H1 (cell line): ENCODE results near the gene SLC35F3. TPM values are rescaled to one million over a fixed set of nuclear protein-coding genes. Genes with fewer than 3 reads are reported as not detected.

Experiments
- CTCF ChIA-PET: fragments of 300-600 bp; sonication (Branson Sonifier 250); formaldehyde crosslinking; loops from one replicate; lab custom pipeline; 2021; ENCODE audit not compliant: partially characterized antibody; lab: Charles Lee
- POLR2A ChIA-PET: fragments of 300-600 bp; sonication (Branson Sonifier 250); formaldehyde crosslinking; loops from one replicate; lab custom pipeline; 2021; ENCODE audit warnings: inconsistent platforms; ENCODE audit not compliant: partially characterized antibody; lab: Charles Lee
- DNase-seq, 2 experiments: peaks; one replicate each; pipeline versions ENCODE4 v3.0.0 to v3.0.0-alpha.2; 2010 to 2022; ENCODE audit warnings: low spot score in 2 of 2, low read depth in 1 of 2, mixed read lengths in 1 of 2
- FAIRE-seq: peaks from 2 replicates; lab custom pipeline; 2011; peaks lifted over from hg19 to GRCh38; lab: Jason Lieb, UNC
- H2AFZ ChIP-seq: 2 replicates; pipeline ENCODE4 v1.8.1; 2012; ENCODE audit warnings: low read length, inconsistent platforms
- H2AK5ac ChIP-seq: 2 replicates; pipeline ENCODE4 v1.6.1; 2013; ENCODE audit warnings: low read depth, low read length
- H2BK120ac ChIP-seq: replicated peaks from 2 replicates; pipeline ENCODE3; 2013; ENCODE audit warnings: low read depth, low read length, inconsistent platforms
- H2BK12ac ChIP-seq: 2 replicates; pipeline ENCODE4 v1.6.1; 2013; ENCODE audit warnings: low read depth, low read length
- H2BK15ac ChIP-seq: 2 replicates; pipeline ENCODE4 v1.6.1; 2013; ENCODE audit warnings: low read length
- H2BK20ac ChIP-seq: 2 replicates; pipeline ENCODE4 v1.6.1; 2013; ENCODE audit warnings: low read length
- H2BK5ac ChIP-seq: 2 replicates; pipeline ENCODE4 v1.6.1; 2013; ENCODE audit warnings: low read depth, low read length
- H3K14ac ChIP-seq: 2 replicates; pipeline ENCODE4 v1.6.1; 2013; ENCODE audit warnings: inconsistent platforms; ENCODE audit not compliant: insufficient read length
- H3K18ac ChIP-seq: 2 replicates; pipeline ENCODE4 v1.6.1; 2013; ENCODE audit warnings: low read length; ENCODE audit errors: extremely low read depth
- H3K23ac ChIP-seq: 2 replicates; pipeline ENCODE4 v1.6.1; 2013; ENCODE audit warnings: inconsistent platforms; ENCODE audit not compliant: insufficient read length
- H3K23me2 ChIP-seq: 2 replicates; pipeline ENCODE4 v1.6.1; 2013; ENCODE audit warnings: low read depth, low read length
- H3K27ac ChIP-seq: 2 replicates; pipeline ENCODE4 v1.6.1; 2011; ENCODE audit warnings: low read depth, low read length, inconsistent platforms
- H3K27me3 ChIP-seq, 4 experiments: replicated peaks in 1 of 4; 1 replicate in 1 of 4; 2 replicates in 3 of 4; pipeline versions ENCODE4 v1.6.1 to v1.8.1; 2011 to 2013; ENCODE audit warnings: low read length in 3 of 4, mild to moderate bottlenecking in 3 of 4, inconsistent platforms in 2 of 4, mixed read lengths in 2 of 4, moderate library complexity in 1 of 4; ENCODE audit not compliant: control insufficient read depth in 3 of 4, insufficient read depth in 3 of 4; ENCODE audit errors: extremely low read depth in 1 of 4
- H3K36me3 ChIP-seq, 4 experiments: 2 replicates each; pipeline versions ENCODE4 v1.6.1 to v1.8.1; 2011 to 2013; ENCODE audit warnings: mild to moderate bottlenecking in 4 of 4, low read length in 3 of 4, moderate library complexity in 2 of 4, control low read depth in 1 of 4, inconsistent platforms in 1 of 4; ENCODE audit not compliant: insufficient read depth in 4 of 4, control insufficient read depth in 2 of 4
- H3K4ac ChIP-seq: replicated peaks from 2 replicates; pipeline ENCODE3; 2013; ENCODE audit warnings: low read length, low read depth, mixed read lengths, inconsistent platforms; ENCODE audit not compliant: insufficient read length
- H3K4me1 ChIP-seq, 4 experiments: replicated peaks in 1 of 4; 1 replicate in 1 of 4; 2 replicates in 3 of 4; pipeline versions ENCODE4 v1.6.1 to v1.8.1; 2011 to 2013; ENCODE audit warnings: low read length in 3 of 4, inconsistent platforms in 2 of 4, mixed read lengths in 1 of 4; ENCODE audit not compliant: insufficient read depth in 4 of 4, control insufficient read depth in 3 of 4
- H3K4me2 ChIP-seq, 2 experiments: 2 replicates each; pipeline versions ENCODE4 v1.6.1 to v1.8.1; 2011 to 2013; ENCODE audit warnings: low read depth in 2 of 2, low read length in 2 of 2, control low read depth in 1 of 2, inconsistent platforms in 1 of 2, mild to moderate bottlenecking in 1 of 2; ENCODE audit not compliant: insufficient read depth in 1 of 2
- H3K4me3 ChIP-seq, 4 experiments: fragments of 200-600, 300-600 bp in 1 of 4; sonication (generic), shearing (Covaris generic), sonication (Bioruptor Twin) in 1 of 4; 2 replicates each; pipeline versions ENCODE4 v1.5.1 to v1.8.1; 2011 to 2016; ENCODE audit warnings: low read length in 4 of 4, low read depth in 3 of 4, control low read depth in 2 of 4, inconsistent platforms in 2 of 4, mild to moderate bottlenecking in 2 of 4, mixed read lengths in 1 of 4, moderate library complexity in 1 of 4; ENCODE audit not compliant: insufficient read depth in 2 of 4; ENCODE audit errors: extremely low read depth in 1 of 4
- H3K56ac ChIP-seq: replicated peaks from 2 replicates; pipeline ENCODE3; 2013; ENCODE audit warnings: low read depth, mild to moderate bottlenecking, mixed read lengths, low read length, inconsistent platforms; ENCODE audit not compliant: insufficient read length
- H3K79me1 ChIP-seq: 2 replicates; pipeline ENCODE4 v1.6.1; 2013; ENCODE audit warnings: low read depth, low read length, control low read depth
- H3K79me2 ChIP-seq, 2 experiments: 2 replicates each; pipeline versions ENCODE4 v1.6.1 to v1.8.1; 2012 to 2013; ENCODE audit warnings: low read length in 2 of 2, mild to moderate bottlenecking in 2 of 2, inconsistent platforms in 1 of 2; ENCODE audit not compliant: insufficient read depth in 2 of 2, control insufficient read depth in 1 of 2
- H3K9ac ChIP-seq, 4 experiments: replicated peaks in 1 of 4; 1 replicate in 1 of 4; 2 replicates in 3 of 4; pipeline versions ENCODE4 v1.6.1 to v1.8.1; 2011 to 2013; ENCODE audit warnings: low read depth in 3 of 4, low read length in 3 of 4, control low read depth in 2 of 4, mild to moderate bottlenecking in 2 of 4, moderate library complexity in 2 of 4, inconsistent platforms in 1 of 4; ENCODE audit errors: extremely low read depth in 1 of 4
- H3K9me3 ChIP-seq, 2 experiments: 2 replicates each; pipeline versions ENCODE4 v1.6.1 to v1.8.1; 2012 to 2013; ENCODE audit warnings: mild to moderate bottlenecking in 2 of 2, moderate library complexity in 2 of 2, control low read depth in 1 of 2, inconsistent platforms in 1 of 2, low read depth in 1 of 2, low read length in 1 of 2, mixed read lengths in 1 of 2; ENCODE audit not compliant: insufficient read depth in 2 of 2
- H4K20me1 ChIP-seq, 2 experiments: replicated peaks in 1 of 2; 2 replicates each; pipeline versions ENCODE3 to v1.8.1; 2011 to 2013; ENCODE audit warnings: inconsistent platforms in 2 of 2, low read length in 2 of 2, mild to moderate bottlenecking in 1 of 2; ENCODE audit not compliant: insufficient read depth in 2 of 2, control insufficient read depth in 1 of 2
- H4K5ac ChIP-seq: 2 replicates; pipeline ENCODE4 v1.6.1; 2013; ENCODE audit warnings: low read length, low read depth, mixed read lengths, inconsistent platforms; ENCODE audit not compliant: insufficient read length
- H4K8ac ChIP-seq: 2 replicates; pipeline ENCODE4 v1.8.0; 2013; ENCODE audit warnings: mild to moderate bottlenecking, moderate library complexity, low read length, inconsistent platforms; ENCODE audit not compliant: insufficient read depth; ENCODE audit errors: extremely low read depth
- H4K91ac ChIP-seq: replicated peaks from 2 replicates; pipeline ENCODE3; 2013; ENCODE audit warnings: low read length, mixed read lengths, inconsistent platforms; ENCODE audit not compliant: insufficient read length
- ASH2L ChIP-seq: fragments of 200-600, 300-600 bp; sonication (generic); IDR thresholded peaks from one replicate; pipeline ENCODE4 v1.7.1; 2017; ENCODE audit warnings: low read length
- CHD2 ChIP-seq: IDR thresholded peaks from 2 replicates; pipeline ENCODE4 v1.6.1; 2012; ENCODE audit warnings: low read length, improper control_type of control experiment
- CREB1 ChIP-seq: IDR thresholded peaks from 2 replicates; pipeline ENCODE4 v1.6.1; 2012; ENCODE audit warnings: inconsistent platforms
- CTBP2 ChIP-seq: IDR thresholded peaks from 2 replicates; pipeline ENCODE4 v1.7.0; 2011; ENCODE audit warnings: borderline replicate concordance, mild to moderate bottlenecking, moderate library complexity, mixed read lengths, low read length; ENCODE audit not compliant: insufficient read depth, insufficient read length
- NANOG ChIP-seq: IDR thresholded peaks from 2 replicates; pipeline ENCODE4 v1.6.1; 2011; ENCODE audit warnings: low read length, low read depth, mild to moderate bottlenecking, inconsistent platforms; ENCODE audit not compliant: insufficient read depth, poor library complexity, severe bottlenecking
- NRF1 ChIP-seq: IDR thresholded peaks from 2 replicates; pipeline ENCODE4 v1.6.1; 2011; ENCODE audit warnings: mild to moderate bottlenecking, low read depth, low read length, improper control_type of control experiment
- POLR2A ChIP-seq, 2 experiments: IDR thresholded peaks; 1 replicate in 1 of 2; 2 replicates in 1 of 2; pipeline ENCODE4 v1.6.1; 2011; ENCODE audit warnings: low read depth in 2 of 2, low read length in 2 of 2, mild to moderate bottlenecking in 2 of 2; ENCODE audit errors: control extremely low read depth in 1 of 2
- POU5F1 ChIP-seq: IDR thresholded peaks from 2 replicates; pipeline ENCODE4 v1.6.1; 2011; ENCODE audit warnings: low read depth, mild to moderate bottlenecking, low read length, moderate library complexity
- RNF2 ChIP-seq: fragments of 200-900, 300-1000 bp; sonication (generic); IDR thresholded peaks from 2 replicates; pipeline ENCODE4 v1.7.1; 2016; ENCODE audit warnings: borderline replicate concordance, low read depth, mild to moderate bottlenecking, antibody characterized with exemption, low read length; ENCODE audit not compliant: poor library complexity, severe bottlenecking; ENCODE audit errors: missing control alignments
- SIRT6 ChIP-seq: IDR thresholded peaks from one replicate; pipeline ENCODE4 v1.7.1; 2012; ENCODE audit warnings: low read length, inconsistent platforms
- SUZ12 ChIP-seq: fragments of 200-600 bp; sonication (generic); IDR thresholded peaks from 2 replicates; pipeline ENCODE4 v1.6.1; 2012; ENCODE audit warnings: mild to moderate bottlenecking, inconsistent platforms, low read length, moderate library complexity, mixed read lengths
- TCF12 ChIP-seq: IDR thresholded peaks from 2 replicates; pipeline ENCODE4 v1.6.1; 2011; ENCODE audit warnings: low read depth, mild to moderate bottlenecking, low read length
- TEAD4 ChIP-seq: IDR thresholded peaks from 2 replicates; pipeline ENCODE4 v1.6.1; 2012; ENCODE audit warnings: low read depth, low read length, inconsistent platforms, mixed read lengths
- ZNF274 ChIP-seq: IDR thresholded peaks from 2 replicates; pipeline ENCODE4 v1.7.0; 2012; ENCODE audit warnings: low read length, borderline replicate concordance; ENCODE audit errors: extremely low read depth
- WGBS, 2 experiments: shearing (Covaris generic) in 1 of 2; methylation state at CpG; one replicate each; pipeline versions ENCODE4 v1.1.6 to v1.1.7; 2013 to 2015; ENCODE audit warnings: low lambda C conversion rate in 2 of 2, mixed read lengths in 2 of 2, inconsistent platforms in 1 of 2, low coverage in 1 of 2, missing lambda C conversion rate in 1 of 2; ENCODE audit not compliant: insufficient replicate concordance in 2 of 2, insufficient coverage in 1 of 2, insufficient read length in 1 of 2; ENCODE audit errors: extremely low coverage in 1 of 2, missing lambda C conversion rate in 1 of 2; 5-methylcytosine and 5-hydroxymethylcytosine counted together
- polyA plus RNA-seq, 7 experiments: library from polyadenylated mRNA; depleted of rRNA in 3 of 7; stranded (reverse) in 5 of 7; unstranded in 2 of 7; fragments of >200 nt in 5 of 7; fragments of 200-250 nt in 2 of 7; gene quantifications; 1 replicate in 5 of 7; 2 replicates in 1 of 7; 4 replicates in 1 of 7; pipeline versions ENCODE4 v1.2.1 to v1.2.3, GENCODE V29; 2011 to 2013; ENCODE audit warnings: missing spikeins in 2 of 7, mixed read lengths in 2 of 7
- total RNA-seq: library from RNA; stranded (reverse); fragmentation: NEBNext Ultra II Directional; extraction: Animal tissue kit (Norgen Biotek cat#: 25700); gene quantifications from 2 replicates; pipeline ENCODE4 v1.2.1, GENCODE V29; 2021

The SLC35F3 gene
- total and polyA plus RNA-seq, 2 of the 8 experiments (the other 6 are each of a cell fraction or from before 2014, with no cell fraction given): 0.78 to 1.2 TPM

DNA sequence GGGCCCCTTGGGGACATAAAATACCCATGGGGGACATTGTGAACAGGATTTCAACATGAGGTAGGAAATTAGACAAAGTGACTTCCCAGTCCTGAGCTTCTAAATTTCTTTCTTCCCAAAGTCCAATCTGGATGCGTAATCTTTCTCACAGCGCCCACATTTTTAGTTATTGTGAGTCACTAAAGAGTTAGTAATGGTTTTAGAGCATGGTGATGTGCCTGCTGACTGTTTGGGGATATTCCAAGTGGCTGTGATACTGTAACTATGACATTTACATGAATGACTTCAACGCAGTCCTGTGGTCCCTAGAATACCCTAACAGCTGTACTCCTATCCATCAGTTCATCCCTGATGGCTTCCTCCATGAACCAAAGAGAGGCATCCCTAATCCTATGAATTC, 244.7 kb downstream of the SLC35F3 start:
- Histone ChIP-seq H3K9ac (no peak overlapping the region), H4K8ac (no peak overlapping the region), H3K9me3 (no peaks in the 10 kb centered on the region), H2AK5ac (no peak overlapping the region), H3K14ac (no peak overlapping the region), H4K20me1 (no peaks in the 10 kb centered on the region), H4K91ac (no peak overlapping the region), H2BK5ac (no peak overlapping the region), H3K27me3 (no peaks in the 10 kb centered on the region), H3K18ac (no peak overlapping the region), H3K23ac (no peak overlapping the region), H3K36me3 (no peaks in the 10 kb centered on the region), H3K4ac (no peak overlapping the region), H3K4me2 (no peak overlapping the region), H2BK15ac (no peak overlapping the region), H3K56ac (no peak overlapping the region), H2AFZ (no peak overlapping the region), H3K79me1 (no peaks in the 10 kb centered on the region), H2BK20ac (no peak overlapping the region), H3K79me2 (no peaks in the 10 kb centered on the region), H3K23me2 (no peaks in the 10 kb centered on the region), H3K4me3 (no peak overlapping the region), H2BK12ac (no peak overlapping the region), H3K4me1 (peaks cover 0 to 4% (median 0%) of the 10 kb centered on the region in 4 experiments; a peak in 1 of 7 replicates), H2BK120ac (no peak overlapping the region), H3K27ac (no peak overlapping the region), H4K5ac (no peak overlapping the region)
- FAIRE-seq: no peak
- CTCF ChIA-PET: interaction anchor here (1.3 to 2.5 kb wide), 2 partner anchors 25 to 161 kb away, joined by 5 to 11 read pairs; no protein-coding TSS in a partner anchor
- WGBS, 2 experiments: 90% methylated on average over 3 of the region's 3 CpGs; no CpG with 5 or more reads in 1 of the 2 experiments
- TF ChIP-seq ASH2L: no peak
- TF ChIP-seq RNF2: no peak
- TF ChIP-seq ZNF274: no peak
- TF ChIP-seq NANOG: no peak
- TF ChIP-seq CHD2: no peak
- TF ChIP-seq TCF12: no peak
- TF ChIP-seq CREB1: no peak
- TF ChIP-seq TEAD4: no peak
- no peak for TF ChIP-seq SIRT6
- no peak for TF ChIP-seq POLR2A (IDR thresholded peaks at IDR 0.05; ENCODE audit: control extremely low read depth in 1 of 2, low read depth in 2 of 2, low read length in 2 of 2)
- no peak for TF ChIP-seq POU5F1
- TF ChIP-seq NRF1: no peak
- no peak for TF ChIP-seq SUZ12
- no peak for TF ChIP-seq CTBP2
- DNase-seq: no peak
- POLR2A ChIA-PET: no interaction called here
